GM19463 (cell line): Measurements from ENCODE around the gene MAPK13.

ENCODE experiments used
- ATAC-seq: cut with Tn5 transposase; IDR thresholded peaks from one replicate; pipeline ENCODE4 v1.9.1; 2021; ENCODE audit warnings: mild to moderate bottlenecking, moderate library complexity; ENCODE audit not compliant: unreplicated experiment

MAPK13 gene

DNA sequence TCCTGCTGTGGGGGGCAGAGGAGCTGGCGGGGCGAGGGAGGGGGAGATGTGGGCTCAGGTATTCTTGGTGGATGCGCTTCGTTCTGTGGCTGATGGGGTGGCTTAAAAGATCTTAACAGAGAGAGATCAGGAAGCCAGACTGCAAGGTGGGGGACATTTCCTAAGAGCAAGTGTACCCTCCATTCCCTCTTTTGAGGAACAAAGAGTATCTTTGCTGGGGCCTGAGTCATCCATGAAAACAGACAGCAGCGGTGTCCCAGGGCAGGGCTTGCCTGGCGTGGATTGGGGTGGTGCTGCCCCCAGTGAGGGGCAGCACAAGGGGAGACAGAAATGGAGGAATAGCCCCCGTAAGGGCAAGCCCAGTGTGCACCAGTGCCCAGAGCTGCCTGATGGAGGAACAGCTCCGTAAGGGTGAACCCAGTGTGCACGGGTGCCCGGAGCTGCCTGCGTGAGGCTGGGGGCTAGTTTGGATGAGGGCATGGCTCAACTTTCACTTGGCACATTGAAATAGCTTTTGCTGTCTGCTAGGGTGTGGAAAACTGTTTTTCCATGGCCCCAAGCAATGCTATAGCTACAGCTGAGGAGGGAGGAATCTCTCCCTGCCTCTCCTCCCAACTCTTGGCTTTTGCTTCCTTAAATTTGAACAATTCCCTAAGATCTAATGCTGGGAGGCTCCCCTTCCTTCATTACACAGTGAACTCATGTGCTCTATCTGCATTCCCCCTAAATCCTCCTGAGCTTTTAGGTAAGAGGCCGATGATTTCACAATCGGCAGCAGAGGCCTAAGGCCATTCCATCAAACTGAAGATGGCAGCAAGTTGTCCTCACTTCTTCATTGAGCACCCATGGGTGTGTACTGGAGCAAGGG is 12.9 kb downstream of the MAPK13 start:
- ATAC-seq, result no peak

DNA sequence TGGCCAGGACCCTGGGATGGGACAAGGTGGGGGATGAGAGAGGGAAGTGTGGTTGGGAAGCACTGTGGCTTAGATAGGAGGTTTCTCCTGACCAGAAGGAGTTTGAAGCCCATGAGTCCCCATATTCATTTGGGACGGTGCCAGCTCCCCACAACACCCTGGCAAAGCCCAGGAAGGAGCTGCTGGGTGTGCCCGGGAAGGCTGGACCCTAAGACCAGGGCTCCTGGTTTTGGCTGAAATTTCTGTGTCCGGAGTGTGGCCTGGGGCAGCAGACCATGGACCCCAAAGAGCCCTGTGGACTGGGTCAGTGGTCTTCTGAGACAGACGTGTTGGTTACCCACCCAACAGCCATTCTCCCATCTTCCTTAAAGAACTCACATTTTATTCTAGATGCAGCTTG is 15.2 kb downstream of the MAPK13 start:
- no peak for ATAC-seq

DNA sequence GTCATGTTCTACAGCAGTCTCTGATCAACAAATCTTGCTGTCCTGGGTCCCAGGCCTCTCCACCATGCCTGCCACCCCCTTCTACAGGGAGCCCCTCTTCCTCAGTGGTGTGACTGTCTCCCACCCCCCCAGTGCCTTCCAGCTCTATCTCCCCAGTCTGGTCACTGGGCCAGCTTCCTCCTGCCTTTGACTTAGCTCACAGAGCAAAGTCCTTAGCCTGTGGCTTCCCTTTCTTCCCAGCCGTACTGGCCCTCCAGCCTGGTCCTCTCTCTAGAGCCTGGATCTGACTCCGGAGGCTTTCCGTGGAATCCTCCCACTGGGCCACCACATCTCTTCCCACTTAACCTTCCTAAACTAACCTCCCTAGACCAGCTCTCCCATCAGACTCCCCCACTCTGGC is 17.0 kb downstream of the MAPK13 start:
- no peak for ATAC-seq

DNA sequence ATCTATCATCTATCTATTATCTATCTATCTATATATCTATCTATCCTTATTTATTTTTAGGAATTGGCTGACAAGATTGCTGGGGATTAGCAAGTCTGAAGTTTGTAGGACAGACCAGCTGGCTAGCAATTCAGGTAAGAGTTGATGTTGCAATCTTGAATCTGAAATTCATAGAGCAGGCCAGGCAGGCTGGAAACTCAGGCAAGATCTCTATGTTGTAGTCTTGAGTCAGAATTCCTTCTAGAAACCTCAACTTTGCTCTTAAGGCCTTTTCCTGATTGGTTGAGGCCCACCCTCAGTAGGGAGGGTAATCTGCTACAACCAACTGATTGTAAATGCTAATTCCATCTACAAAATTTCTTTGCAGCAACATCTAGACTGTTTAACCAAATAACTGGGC is 19.2 kb downstream of the MAPK13 start:
- ATAC-seq, result no peak

DNA sequence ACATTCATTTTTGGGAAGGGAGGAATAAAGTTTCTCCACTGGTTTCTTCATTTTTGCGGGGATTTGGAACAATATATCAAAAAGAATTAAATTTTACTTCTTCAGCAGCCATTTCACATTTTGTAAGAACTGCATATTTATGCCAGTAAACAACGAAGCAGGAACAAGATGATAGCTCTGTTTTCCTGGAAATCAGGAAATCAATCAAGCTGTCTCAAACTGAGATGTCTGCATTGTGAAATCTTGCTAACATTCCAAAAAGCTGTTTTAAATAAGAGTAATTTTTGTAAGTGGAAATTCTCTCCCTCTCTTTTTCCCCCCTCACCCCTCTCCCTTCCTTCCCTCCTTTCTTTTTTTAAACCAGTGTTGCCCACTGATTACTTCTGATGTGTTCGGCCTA is 20.0 kb downstream of the MAPK13 start:
- no peak for ATAC-seq

DNA sequence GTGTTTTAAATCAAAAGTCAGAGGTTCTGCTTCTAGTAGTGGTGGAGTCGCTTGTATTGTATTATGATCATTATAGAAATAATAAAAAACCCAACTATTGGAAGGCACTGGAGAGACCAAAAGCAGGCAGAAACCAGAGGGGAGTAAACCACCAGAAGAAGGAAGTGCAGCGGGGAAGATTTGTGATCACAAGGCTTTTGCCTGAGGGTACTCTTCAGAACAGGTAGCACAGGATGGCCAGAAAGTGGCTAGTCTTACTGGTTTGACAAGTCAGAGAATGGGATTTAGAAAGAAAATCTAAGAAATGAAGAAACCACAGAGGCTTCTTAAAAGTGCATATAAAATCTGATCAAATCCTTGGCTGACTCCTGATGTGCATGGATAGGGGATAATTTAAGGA is 24.0 kb downstream of the MAPK13 start:
- no peak for ATAC-seq

DNA sequence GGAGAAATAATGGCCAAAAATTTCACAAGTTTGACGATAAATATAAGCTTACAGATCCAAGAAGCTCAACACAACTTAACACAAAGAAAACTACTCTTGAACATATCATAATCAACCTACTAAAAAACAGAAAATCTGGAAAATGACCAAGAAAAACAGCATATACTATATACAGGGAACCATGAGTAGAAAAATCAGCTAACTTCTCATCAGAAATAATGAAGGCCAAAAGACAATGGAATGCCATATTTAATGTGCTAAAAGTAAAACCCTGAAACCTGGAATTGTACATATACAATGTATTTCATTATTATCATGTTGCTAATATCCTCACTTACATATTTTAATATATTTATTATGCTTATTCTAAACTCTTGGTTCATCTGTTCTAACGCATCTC is 25.3 kb downstream of the MAPK13 start:
- no peak for ATAC-seq

DNA sequence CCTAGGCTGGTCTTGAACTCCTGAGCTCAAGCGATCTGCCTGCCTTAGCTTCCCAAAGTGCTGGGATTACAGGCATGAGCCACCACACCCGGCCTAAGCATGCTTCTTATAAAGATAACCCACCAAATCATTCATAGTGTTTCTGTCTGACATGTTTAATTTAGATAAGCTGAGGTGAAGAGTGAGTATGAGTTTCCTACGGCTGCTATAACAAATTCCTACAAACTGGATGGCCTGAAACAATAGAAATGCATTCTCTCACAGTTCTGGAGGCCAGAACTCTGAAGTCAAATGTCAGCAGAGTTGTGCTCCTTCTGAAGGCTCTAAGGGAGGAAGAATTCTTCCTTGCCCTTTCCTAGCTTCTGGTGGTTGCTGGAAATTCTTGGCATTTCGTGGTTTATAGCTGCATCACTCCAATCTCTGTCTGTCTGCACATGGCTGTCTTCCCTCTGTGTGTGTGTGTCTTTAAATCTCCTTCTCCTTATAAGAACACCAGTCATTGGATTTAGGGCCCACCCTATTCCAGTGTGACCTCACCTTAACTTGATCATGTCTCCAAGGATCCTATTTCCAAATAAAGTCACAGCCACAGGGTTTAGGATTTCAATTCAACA is 29.9 kb downstream of the MAPK13 start:
- no peak for ATAC-seq

DNA sequence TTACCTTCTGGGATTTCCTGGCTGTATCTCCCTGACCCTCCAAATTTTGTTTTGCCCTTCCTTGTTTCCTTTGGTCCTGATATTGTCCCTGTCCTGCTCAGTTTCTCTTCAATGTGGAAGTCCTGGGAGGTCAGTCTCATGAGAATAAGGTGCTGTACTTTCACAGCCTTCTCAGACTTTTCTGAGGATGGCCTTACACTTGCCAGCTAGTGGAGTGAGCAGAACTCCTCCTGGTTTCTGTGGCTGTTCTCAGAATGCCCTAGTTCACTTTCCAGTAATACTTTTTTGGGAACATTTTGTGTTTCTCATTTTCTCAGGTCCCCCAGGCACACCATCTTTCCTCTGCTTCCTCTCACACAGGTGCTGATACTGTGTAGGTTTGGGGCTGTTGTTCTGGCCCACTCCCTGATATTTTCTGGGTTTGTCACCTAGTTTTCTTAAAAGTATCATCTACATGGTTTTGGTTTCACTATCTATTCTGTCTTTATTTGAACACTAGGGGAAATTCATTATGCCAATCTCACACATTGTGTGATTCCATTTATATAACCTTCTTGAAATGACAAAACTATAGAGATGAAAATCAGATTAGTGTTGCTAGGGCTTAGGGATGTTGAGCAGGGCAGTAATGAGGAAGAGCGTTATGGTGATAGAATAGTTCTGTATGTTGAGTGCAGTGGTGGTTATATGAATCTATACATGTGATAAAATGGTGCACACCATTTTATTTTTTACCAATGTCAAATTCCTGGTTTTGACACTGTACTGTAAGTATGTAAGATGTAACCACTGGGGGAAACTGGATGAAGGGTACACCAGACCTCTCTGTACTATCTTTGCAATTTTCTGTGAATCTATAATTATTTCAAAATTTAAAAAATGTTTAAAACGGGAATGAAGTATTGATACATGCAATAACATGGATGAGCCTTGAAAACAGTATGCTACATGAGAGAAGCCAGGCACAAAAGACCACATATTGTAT is 39.0 kb downstream of the MAPK13 start:
- ATAC-seq, result no peak

DNA sequence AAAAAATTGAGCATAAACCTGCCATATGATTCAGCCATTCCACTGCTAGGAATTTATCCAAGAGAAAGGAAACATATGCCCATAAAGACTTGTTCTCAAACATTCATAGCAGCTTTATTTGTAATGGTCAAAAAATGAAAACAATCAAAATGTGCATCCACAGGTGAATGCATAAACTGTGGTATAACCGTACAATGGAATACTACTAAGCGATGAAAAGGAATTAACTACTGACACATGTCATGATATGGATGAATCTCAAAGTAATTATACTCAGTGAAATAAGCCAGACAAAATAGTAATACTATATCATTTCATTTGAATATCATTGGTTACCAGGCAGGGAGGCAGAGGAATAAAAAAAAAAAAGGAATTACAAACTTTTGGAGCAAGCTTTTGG is 40.4 kb downstream of the MAPK13 start:
- no peak for ATAC-seq

DNA sequence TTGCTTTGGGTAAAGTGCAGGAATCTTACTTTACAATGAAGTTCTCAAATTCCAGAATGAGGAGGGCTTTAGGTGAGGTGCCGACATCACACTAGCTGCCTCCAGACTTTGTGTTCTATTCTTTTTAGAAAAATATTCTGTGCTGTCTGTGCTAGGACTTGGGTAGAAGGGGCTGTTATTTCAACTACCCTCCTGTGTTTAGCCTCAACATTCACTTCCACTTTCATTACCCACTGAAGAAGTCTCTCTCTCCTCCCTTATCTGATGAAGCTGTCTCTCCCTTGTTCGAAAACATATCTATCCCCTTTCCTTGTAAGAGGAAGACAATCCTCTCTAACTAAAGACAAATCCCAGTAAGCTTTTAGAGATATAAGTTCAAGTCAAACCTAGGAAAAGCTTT is 41.3 kb downstream of the MAPK13 start:
- ATAC-seq, result no peak

DNA sequence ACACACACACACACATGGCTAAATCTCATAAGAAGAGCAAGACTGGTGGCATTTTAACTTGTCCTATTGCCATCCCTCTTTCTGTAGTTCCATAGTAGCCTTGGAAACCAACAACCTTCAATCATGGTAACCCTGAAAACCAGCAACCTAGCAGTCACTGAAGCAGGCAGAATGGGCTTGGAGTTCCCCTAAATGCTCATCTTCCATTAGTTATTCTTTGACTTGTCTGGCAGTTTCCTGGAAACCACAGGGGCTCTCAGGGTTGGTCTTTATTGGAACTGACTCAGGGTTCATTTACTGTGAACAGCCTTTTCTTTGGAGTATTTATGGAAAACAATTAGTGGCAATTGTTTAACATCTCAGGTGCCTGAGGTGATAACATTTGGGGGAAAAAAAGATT is 46.9 kb downstream of the MAPK13 start:
- ATAC-seq, result no peak

DNA sequence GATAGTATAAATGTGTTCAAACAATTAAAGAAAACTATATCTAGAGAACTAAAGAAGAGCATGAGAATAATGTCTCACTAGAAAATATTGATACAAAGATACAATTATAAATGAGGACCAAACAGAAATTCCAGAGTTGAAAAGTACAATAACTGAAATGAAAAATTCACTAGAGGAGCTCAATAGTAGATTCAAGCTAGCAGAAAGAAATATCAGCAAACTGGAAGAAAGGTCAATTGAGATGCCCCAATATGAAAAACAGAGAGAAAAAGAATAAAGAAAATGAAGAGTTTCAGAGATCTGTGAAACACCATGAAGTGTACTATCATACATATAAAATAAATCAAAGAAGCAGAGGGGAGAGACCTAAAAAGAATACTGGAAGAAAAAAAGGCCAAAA is 48.2 kb downstream of the MAPK13 start:
- ATAC-seq, result no peak

DNA sequence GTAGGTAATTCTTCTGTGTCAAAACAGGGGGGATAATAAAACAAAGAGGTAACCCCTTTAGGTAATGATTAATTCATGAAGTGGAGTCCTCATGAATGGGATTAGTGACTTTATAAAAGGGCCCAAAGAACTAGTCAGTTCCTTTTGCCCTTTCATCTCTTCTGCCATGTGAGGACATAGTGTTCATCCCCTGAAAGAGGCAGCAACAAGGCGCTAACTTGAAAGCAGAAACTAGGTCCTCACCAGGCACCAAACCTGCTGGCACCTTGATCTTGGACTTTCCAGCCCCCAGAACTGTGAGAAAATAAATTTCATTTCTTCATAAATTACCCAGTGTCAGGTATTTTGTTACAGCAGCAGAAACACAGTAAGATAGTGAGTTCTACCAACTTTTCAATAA is 49.8 kb downstream of the MAPK13 start:
- no peak for ATAC-seq

DNA sequence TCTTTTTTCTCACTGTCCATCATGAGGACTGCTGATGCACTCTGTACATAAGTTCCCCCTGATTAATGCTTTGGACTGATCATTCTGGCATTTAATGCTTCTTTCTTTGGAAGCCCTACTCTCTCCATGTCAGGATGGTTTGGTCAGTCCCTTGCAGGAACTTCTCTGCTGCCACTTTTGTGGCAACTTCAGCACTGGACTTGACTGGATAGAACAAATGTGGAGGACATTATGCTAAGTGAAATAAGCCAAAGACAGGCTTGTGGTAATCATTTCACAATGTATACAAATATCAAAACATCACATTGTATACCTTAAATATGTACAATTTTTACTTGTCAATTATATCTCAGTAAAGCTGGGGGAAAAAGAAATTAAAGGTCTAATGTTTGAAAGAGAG is 54.0 kb downstream of the MAPK13 start:
- ATAC-seq, result no peak

DNA sequence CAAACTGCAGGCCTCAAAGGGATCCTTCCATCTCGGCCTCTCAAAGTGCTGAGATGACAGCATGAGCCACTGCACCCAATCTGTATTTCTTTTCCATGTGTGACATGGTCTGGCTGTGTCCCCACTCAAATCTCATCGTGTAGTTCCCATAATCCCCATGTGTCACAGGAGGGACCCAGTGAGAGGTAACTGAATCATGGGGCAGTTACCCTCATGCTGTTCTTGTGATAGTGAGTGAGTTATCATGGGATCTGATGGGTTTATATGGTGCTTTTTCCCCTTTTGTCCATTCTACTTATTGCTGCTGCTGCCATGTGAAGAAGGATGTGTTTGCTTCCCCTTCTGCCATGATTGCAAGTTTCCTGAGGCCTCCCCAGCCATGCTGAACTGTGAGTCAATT is 55.9 kb downstream of the MAPK13 start:
- no peak for ATAC-seq

DNA sequence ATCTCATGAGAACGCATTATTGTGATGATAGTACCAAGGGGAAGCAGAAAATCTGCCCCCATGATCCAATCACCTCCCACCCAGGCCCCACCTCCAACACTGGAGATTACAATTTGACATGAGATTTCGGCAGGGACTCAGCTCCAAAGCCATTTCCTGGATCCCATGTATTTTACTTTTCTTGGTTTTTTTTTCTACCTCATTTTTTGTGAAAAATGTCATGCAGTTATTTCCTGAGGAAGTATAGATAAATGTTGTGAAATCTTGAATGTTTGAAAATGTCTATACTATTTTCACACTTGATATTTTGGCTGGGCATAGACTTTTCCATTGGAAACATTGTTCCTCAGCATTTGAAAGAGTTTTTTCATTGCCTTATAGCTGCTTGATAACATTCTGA is 57.1 kb downstream of the MAPK13 start:
- no peak for ATAC-seq
